GM19452 (cell line): ENCODE results near the gene ALDH3B1.

Source experiments
- ATAC-seq: cut with Tn5 transposase; IDR thresholded peaks from one replicate; pipeline ENCODE4 v1.9.1; 2021; ENCODE audit not compliant: unreplicated experiment

ALDH3B1 gene

GRCh38 chr11:68042219-68043028 lies 32.3 kb downstream of the ALDH3B1 start:
- no peak for ATAC-seq

- no peak for ATAC-seq
Observed at GRCh38 chr11:68043029-68043348, 32.9 kb downstream of the ALDH3B1 start.

GRCh38 chr11:68043349-68044144 lies 33.4 kb downstream of the ALDH3B1 start:
- ATAC-seq: no peak

GRCh38 chr11:68044145-68044813 lies 34.2 kb downstream of the ALDH3B1 start:
- ATAC-seq: no peak

GRCh38 chr11:68044898-68045351 lies 34.8 kb downstream of the ALDH3B1 start:
- no peak for ATAC-seq

GRCh38 chr11:68047437-68048290 lies 37.5 kb downstream of the ALDH3B1 start:
- ATAC-seq: no peak

GRCh38 chr11:68048681-68049508 lies 38.8 kb downstream of the ALDH3B1 start:
- no peak for ATAC-seq

GRCh38 chr11:68049509-68050370 lies 39.6 kb downstream of the ALDH3B1 start:
- ATAC-seq: no peak

- ATAC-seq: no peak
Observed at GRCh38 chr11:68050371-68050841, 40.3 kb downstream of the ALDH3B1 start.

- no peak for ATAC-seq
Observed at GRCh38 chr11:68051191-68052136, 41.3 kb downstream of the ALDH3B1 start.

GRCh38 chr11:68052137-68052873 lies 42.2 kb downstream of the ALDH3B1 start:
- ATAC-seq: no peak

GRCh38 chr11:68053117-68053516 lies 43.0 kb downstream of the ALDH3B1 start:
- no peak for ATAC-seq

- no peak for ATAC-seq
Observed at GRCh38 chr11:68053981-68054812, 44.1 kb downstream of the ALDH3B1 start.

GRCh38 chr11:68056317-68057285 lies 46.5 kb downstream of the ALDH3B1 start:
- ATAC-seq: no peak

GRCh38 chr11:68057807-68058206 lies 47.7 kb downstream of the ALDH3B1 start:
- ATAC-seq: no peak
